Aorta (tissue), 5 donors: ENCODE results near the gene UBE2S. TPM values are rescaled to one million over a fixed set of nuclear protein-coding genes. Genes with fewer than 3 reads are reported as not detected.

Experiments used
- ATAC-seq: fragments of 200-7000 bp; cut with Tn5 transposase; one replicate; pipeline ENCODE4 v1.9.1; 2022; ENCODE audit warnings: moderate library complexity; ENCODE audit not compliant: low FRiP score
- DNase-seq, 2 donors: peaks; one replicate each; pipeline ENCODE4 v3.0.0-alpha.2; 2020
- H3K27ac ChIP-seq, 2 donors: one replicate each; pipeline ENCODE4 v1.5.1; 2013; ENCODE audit warnings: low read length in 2 of 2, mild to moderate bottlenecking in 2 of 2, moderate library complexity in 2 of 2, control low read depth in 1 of 2, inconsistent platforms in 1 of 2, low read depth in 1 of 2
- H3K27me3 ChIP-seq, 2 donors: one replicate each; pipeline ENCODE4 v1.6.1; 2013; ENCODE audit warnings: control low read depth in 1 of 2, low read length in 1 of 2, mild to moderate bottlenecking in 1 of 2, moderate library complexity in 1 of 2; ENCODE audit not compliant: insufficient read depth in 2 of 2, control insufficient read depth in 1 of 2
- H3K36me3 ChIP-seq, 2 donors: one replicate each; pipeline ENCODE4 v1.6.1; 2013; ENCODE audit warnings: control low read depth in 1 of 2, low read length in 1 of 2, mild to moderate bottlenecking in 1 of 2; ENCODE audit not compliant: insufficient read depth in 2 of 2, control insufficient read depth in 1 of 2
- H3K4me1 ChIP-seq, 2 donors: one replicate each; pipeline ENCODE4 v1.6.1; 2013; ENCODE audit warnings: low read length in 2 of 2, control low read depth in 1 of 2, mild to moderate bottlenecking in 1 of 2, moderate library complexity in 1 of 2; ENCODE audit not compliant: insufficient read depth in 2 of 2, control insufficient read depth in 1 of 2
- H3K4me3 ChIP-seq, 2 donors: one replicate each; pipeline ENCODE4 v1.5.1; 2013; ENCODE audit warnings: low read length in 2 of 2, control low read depth in 1 of 2, mild to moderate bottlenecking in 1 of 2
- H3K9me3 ChIP-seq: one replicate; pipeline ENCODE4 v1.6.1; 2013; ENCODE audit warnings: mild to moderate bottlenecking, low read length; ENCODE audit not compliant: control insufficient read depth
- WGBS, 2 donors: extraction: QIAGEN DNeasy Blood & Tissue Kit; methylation state at CpG; one replicate each; pipeline ENCODE4 v1.1.7; 2013; 5-methylcytosine and 5-hydroxymethylcytosine counted together
- intact Hi-C, 2 donors: fragments of 100-400 bp; cut with DNase I; formaldehyde crosslinking; loops; one replicate each; pipeline versions ENCODE4 v1.14.2 to v1.15.0; 2022
- polyA plus RNA-seq, 2 donors: library from polyadenylated mRNA; stranded (reverse); fragments of 200-250 nt; gene quantifications; one replicate each; pipeline ENCODE4 v1.2.3, GENCODE V29; 2013
- total RNA-seq, 2 donors: library from RNA; stranded (reverse); fragmentation: NEBNext Ultra II Directional; extraction: Animal tissue kit (Norgen Biotek cat#: 25700); gene quantifications; one replicate each; pipeline ENCODE4 v1.2.1, GENCODE V29; 2021
- donor health status: healthy with polysubstance abuse.
- donor health status: Bipolar disorder and iron deficiency.
- donor health status: DM: no; HTN: no; CAD: no.
- donor health status: DM: no; HTN: no; CAD: no.
- donor health status: DM: yes; HTN: yes; CAD: no.

UBE2S gene
- total and polyA plus RNA-seq, 4 donors = 7.0 to 26.8 (median 10.8) TPM

DNA sequence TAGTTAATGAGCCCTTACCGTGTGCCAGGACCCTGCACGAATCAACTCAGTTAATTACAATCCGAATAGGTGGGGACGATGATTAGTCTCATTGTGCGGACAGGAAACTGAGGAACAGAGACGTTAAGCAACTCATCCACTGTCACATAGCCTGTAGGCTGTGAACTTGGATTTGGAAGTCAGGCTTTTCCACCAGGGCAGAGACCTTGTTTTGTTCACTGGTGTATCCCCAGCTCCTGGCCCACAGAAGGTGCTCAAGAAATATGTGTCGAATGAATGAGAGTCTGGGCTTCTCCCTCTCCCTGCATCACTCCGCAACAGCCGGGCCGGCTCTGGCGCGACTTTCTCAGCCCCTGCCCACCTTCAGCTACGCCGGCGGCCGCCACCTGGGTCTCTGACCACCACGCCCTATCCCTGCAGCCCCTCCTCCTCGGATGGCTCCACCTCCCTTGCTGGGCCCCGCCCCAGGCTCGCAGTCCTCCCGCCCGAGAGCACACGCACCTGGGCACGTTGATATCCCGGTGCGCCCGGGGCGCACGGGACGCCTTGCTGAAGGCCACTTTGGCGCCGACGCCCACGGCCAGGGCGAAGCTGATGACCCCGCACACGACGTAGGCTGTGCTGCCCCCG is 34.2 kb upstream of the UBE2S start:
- no peaks in the 10 kb centered on the region for H3K4me1 ChIP-seq
- DNase-seq (no peak), ATAC-seq (no peak)
- H3K4me3 ChIP-seq = no peak overlapping the region
- WGBS, 2 donors = 2 to 3% methylated on average over 33 to 39 of the region's 39 CpGs
- H3K27ac ChIP-seq = no peak overlapping the region
- H3K27me3 ChIP-seq = no peaks in the 10 kb centered on the region
- no peaks in the 10 kb centered on the region for H3K9me3 ChIP-seq
- intact Hi-C loops = no loop called here
- no peaks in the 10 kb centered on the region for H3K36me3 ChIP-seq

DNA sequence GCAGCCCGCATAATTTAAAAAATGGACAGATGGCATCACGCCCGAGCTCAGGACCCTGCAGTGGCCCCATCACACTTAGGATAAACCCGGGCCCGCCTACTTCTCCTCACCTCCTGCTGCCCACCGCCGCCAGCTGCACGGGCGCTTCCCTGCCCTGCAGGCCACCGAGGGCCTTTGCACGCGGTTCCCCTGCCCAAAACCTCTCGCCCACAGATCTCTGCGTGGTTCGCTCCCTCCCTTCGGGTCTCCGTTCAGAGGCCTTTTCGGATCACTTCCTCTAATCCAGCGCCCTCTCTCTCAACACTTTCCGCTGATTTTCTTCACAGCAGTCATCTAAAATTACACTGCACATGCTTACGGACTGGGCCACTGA is 33.7 kb upstream of the UBE2S start:
- Histone ChIP-seq H3K9me3 (no peaks in the 10 kb centered on the region), H3K36me3 (no peaks in the 10 kb centered on the region), H3K27me3 (no peaks in the 10 kb centered on the region), H3K4me1 (no peaks in the 10 kb centered on the region), H3K4me3 (no peak overlapping the region), H3K27ac (no peak overlapping the region)
- WGBS, 2 donors = 1 to 4% methylated on average over 21 of the region's 21 CpGs
- ATAC-seq (no peak), DNase-seq (no peak)
- intact Hi-C loops = no loop called here

- Histone ChIP-seq H3K27ac (no peak overlapping the region), H3K4me1 (no peaks in the 10 kb centered on the region), H3K27me3 (no peaks in the 10 kb centered on the region), H3K36me3 (no peaks in the 10 kb centered on the region), H3K9me3 (no peaks in the 10 kb centered on the region), H3K4me3 (no peak overlapping the region)
- DNase-seq (no peak), ATAC-seq (no peak)
- intact Hi-C loops = no loop called here
- 6 to 7% methylated on average over 39 of the region's 39 CpGs for WGBS, 2 donors
Observed at GRCh38 chr19:55440411-55441105, 33.0 kb upstream of the UBE2S start.

GRCh38 chr19:55439052-55439451 is 31.5 kb upstream of the UBE2S start:
- ATAC-seq = no peak
- Histone ChIP-seq H3K4me1 (no peaks in the 10 kb centered on the region), H3K9me3 (no peaks in the 10 kb centered on the region), H3K27ac (no peak overlapping the region), H3K36me3 (no peaks in the 10 kb centered on the region), H3K4me3 (no peak overlapping the region), H3K27me3 (no peaks in the 10 kb centered on the region)
- intact Hi-C loops = no loop called here
- no peak for DNase-seq
- 80 to 84% methylated on average over 5 of the region's 5 CpGs for WGBS, 2 donors

- Histone ChIP-seq H3K27me3 (no peaks in the 10 kb centered on the region), H3K36me3 (no peaks in the 10 kb centered on the region), H3K9me3 (no peaks in the 10 kb centered on the region), H3K27ac (no peak overlapping the region), H3K4me3 (no peak overlapping the region), H3K4me1 (no peaks in the 10 kb centered on the region)
- ATAC-seq (peak; percentile 66), DNase-seq (no peak)
- 2 to 3% methylated on average over 16 to 17 of the region's 17 CpGs for WGBS, 2 donors
- intact Hi-C loops = no loop called here
Observed at GRCh38 chr19:55437410-55437809, 29.8 kb upstream of the UBE2S start.

DNA sequence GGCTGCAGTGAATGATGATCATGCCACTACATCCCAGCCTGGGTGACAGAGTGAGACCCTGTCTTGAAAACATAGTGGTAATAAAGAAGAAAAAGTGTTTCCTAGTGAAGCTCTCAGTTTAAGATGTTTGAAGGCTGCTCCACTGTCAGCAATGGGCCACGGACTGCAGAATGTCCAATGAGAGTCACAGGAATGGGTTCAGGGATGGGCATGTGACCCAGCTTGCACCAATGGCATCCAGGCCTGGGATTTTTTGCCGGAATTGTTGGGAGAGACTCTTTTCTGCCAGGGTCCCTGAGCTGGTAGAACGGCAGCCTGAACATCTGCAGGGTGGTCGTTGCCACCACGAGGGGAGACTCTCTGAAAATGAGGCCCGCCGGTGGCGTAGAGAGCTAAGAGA is 29.3 kb upstream of the UBE2S start:
- 43% methylated on average over 8 of the region's 8 CpGs for WGBS, 2 donors
- Histone ChIP-seq H3K36me3 (no peaks in the 10 kb centered on the region), H3K4me3 (no peak overlapping the region), H3K9me3 (no peaks in the 10 kb centered on the region), H3K27me3 (no peaks in the 10 kb centered on the region), H3K4me1 (no peaks in the 10 kb centered on the region), H3K27ac (no peak overlapping the region)
- ATAC-seq (no peak), DNase-seq (no peak)
- intact Hi-C loops = no loop called here

GRCh38 chr19:55435020-55435419 is 27.4 kb upstream of the UBE2S start:
- intact Hi-C loops = no loop called here
- 91 to 95% methylated on average over 4 of the region's 4 CpGs for WGBS, 2 donors
- no peak for ATAC-seq

GRCh38 chr19:55434356-55434919 is 26.9 kb upstream of the UBE2S start:
- 94% methylated on average over 4 of the region's 4 CpGs for WGBS, 2 donors
- intact Hi-C loops = no loop called here
- Histone ChIP-seq H3K36me3 (no peaks in the 10 kb centered on the region), H3K9me3 (no peaks in the 10 kb centered on the region), H3K27ac (no peak overlapping the region), H3K4me3 (no peak overlapping the region), H3K27me3 (no peaks in the 10 kb centered on the region), H3K4me1 (no peaks in the 10 kb centered on the region)
- DNase-seq = no peak
- ATAC-seq = no peak

More at GRCh38 chr19:55435020-55435419, 27.4 kb upstream of the UBE2S start:
- no peak overlapping the region for H3K4me3 ChIP-seq
- no peaks in the 10 kb centered on the region for H3K9me3 ChIP-seq
- H3K27me3 ChIP-seq = no peaks in the 10 kb centered on the region
- no peak for DNase-seq
- no peaks in the 10 kb centered on the region for H3K4me1 ChIP-seq
- H3K36me3 ChIP-seq = no peaks in the 10 kb centered on the region
- no peak overlapping the region for H3K27ac ChIP-seq

GRCh38 chr19:55433292-55433691 is 25.7 kb upstream of the UBE2S start:
- no peak for DNase-seq
- ATAC-seq = no peak
- H3K4me3 ChIP-seq = no peak overlapping the region
- H3K27ac ChIP-seq = no peak overlapping the region
- WGBS, 2 donors = 6 to 7% methylated on average over 26 to 48 of the region's 48 CpGs
- no peaks in the 10 kb centered on the region for H3K36me3 ChIP-seq
- H3K27me3 ChIP-seq = no peaks in the 10 kb centered on the region
- H3K4me1 ChIP-seq = no peaks in the 10 kb centered on the region
- intact Hi-C loops = no loop called here
- H3K9me3 ChIP-seq = no peaks in the 10 kb centered on the region
